ENCODE measurements around the gene LBR. TPM values are rescaled to one million over a fixed set of nuclear protein-coding genes. Genes with fewer than 3 reads are reported as not detected.

LBR gene
- total and polyA plus RNA-seq, 2 of the 4 experiments (the other 2 are of a cell fraction) = 21.3 to 24.9 TPM

- no CpG with 5 or more reads among the region's 3 CpGs for WGBS, 2 experiments (ENCODE audit: extremely low coverage in 2 of 2, insufficient read length in 1 of 2)
- H3K27me3 ChIP-seq (ENCODE audit: control insufficient read depth, insufficient read depth, low read length) = 0 out of 2 replicates have a peak, but pooled peaks cover 1% of the 10 kb centered on the region
- TF ChIP-seq ELK1 (IDR thresholded peaks at IDR 0.05; ENCODE audit: borderline replicate concordance, low read depth, low read length) (no peak), MAZ (IDR thresholded peaks at IDR 0.05; ENCODE audit: borderline replicate concordance, low read depth, low read length) (no peak), RCOR1 (IDR thresholded peaks at IDR 0.05; ENCODE audit: insufficient replicate concordance, low read length) (no peak), FOS (IDR thresholded peaks at IDR 0.05; ENCODE audit: low read depth, low read length) (no peak), POLR2A (IDR thresholded peaks at IDR 0.05; ENCODE audit: low read depth, low read length) (no peak), USF2 (IDR thresholded peaks at IDR 0.05; ENCODE audit: low read depth, low read length) (no peak), MXI1 (IDR thresholded peaks at IDR 0.05; ENCODE audit: borderline replicate concordance, low read depth, low read length) (no peak), CHD1 (IDR thresholded peaks at IDR 0.05; ENCODE audit: low read depth, low read length) (no peak), SMC3 (IDR thresholded peaks at IDR 0.05; ENCODE audit: low read depth, low read length) (no peak), BHLHE40 (IDR thresholded peaks at IDR 0.05; ENCODE audit: low read depth, low read length) (no peak), MAFK (IDR thresholded peaks at IDR 0.05; ENCODE audit: low read depth, low read length) (no peak), NFE2L2 (IDR thresholded peaks at IDR 0.05; ENCODE audit: low read depth, low read length) (no peak), RAD21 (IDR thresholded peaks at IDR 0.05; ENCODE audit: low read length) (no peak), RFX5 (IDR thresholded peaks at IDR 0.05; ENCODE audit: low read depth, low read length) (no peak), CEBPB (IDR thresholded peaks at IDR 0.05; ENCODE audit: low read depth, low read length) (no peak)
- no peak overlapping the region for H2BK15ac ChIP-seq (ENCODE audit: low read depth, low read length)
- H3K36me3 ChIP-seq (ENCODE audit: control insufficient read depth, insufficient read depth, low read length) = no peaks in the 10 kb centered on the region
- POLR2A ChIA-PET (ENCODE audit: unreplicated experiment) = no interaction called here
- H2BK20ac ChIP-seq (ENCODE audit: low read depth, low read length) = no peak overlapping the region
- H3K9ac ChIP-seq (ENCODE audit: low read depth, low read length) = no peak overlapping the region
- H4K91ac ChIP-seq (ENCODE audit: insufficient read depth, low read depth, low read length) = no peak overlapping the region
- in situ Hi-C loops (cut with MboI; ENCODE audit: low sequenced_read_pairs) (no loop called here), intact Hi-C loops (cut with micrococcal nuclease) (no loop called here), dilution Hi-C loops (cut with HindIII; ENCODE audit: low sequenced_read_pairs, unreplicated experiment) (no loop called here)
- CTCF ChIA-PET = no interaction called here
- H3K9me3 ChIP-seq (ENCODE audit: control insufficient read depth, insufficient read depth, low read length) = no peaks in the 10 kb centered on the region
- no peaks in the 10 kb centered on the region for H3K4me1 ChIP-seq (ENCODE audit: control insufficient read depth, insufficient read depth, low read length)
- H3K9me1 ChIP-seq (ENCODE audit: insufficient read depth, low read length) = no peaks in the 10 kb centered on the region
- H3K56ac ChIP-seq (ENCODE audit: extremely low read depth, insufficient read depth, low read length) = no peak overlapping the region
- no peak overlapping the region for H3K14ac ChIP-seq (replicated peaks; ENCODE audit: low read depth, low read length)
- H4K5ac ChIP-seq (ENCODE audit: low read depth, low read length) = no peak overlapping the region
- no peak overlapping the region for H3K4me3 ChIP-seq (ENCODE audit: insufficient read depth, low read depth, low read length)
- DNase-seq (no peak), ATAC-seq (ENCODE audit: low read depth) (no peak)
- no peak overlapping the region for H3K18ac ChIP-seq (ENCODE audit: low read depth, low read length)
- no peak overlapping the region for H4K8ac ChIP-seq (ENCODE audit: low read depth in 2 of 2, low read length in 2 of 2)
- H2BK120ac ChIP-seq (ENCODE audit: low read depth, low read length) = no peak overlapping the region
- no peak overlapping the region for H2BK5ac ChIP-seq (ENCODE audit: low read depth, low read length, poor library complexity, severe bottlenecking)
- H3K27ac ChIP-seq (ENCODE audit: insufficient read depth, low read length) = no peak overlapping the region
- H3K79me1 ChIP-seq (ENCODE audit: low read depth in 1 of 2, low read length in 2 of 2) = no peaks in the 10 kb centered on the region
- no peak overlapping the region for H3K4me2 ChIP-seq (ENCODE audit: low read depth, low read length)
- no peaks in the 10 kb centered on the region for H4K20me1 ChIP-seq (ENCODE audit: insufficient read depth, low read length)
- H3K4ac ChIP-seq (ENCODE audit: low read depth, low read length) = no peak overlapping the region
- H2AK5ac ChIP-seq (ENCODE audit: low read depth, low read length) = no peak overlapping the region
- BruUV-seq (replicated peaks) = no TSS peak
- H3K23ac ChIP-seq (ENCODE audit: low read depth, low read length) = no peak overlapping the region
- no peak overlapping the region for H2AFZ ChIP-seq (replicated peaks; ENCODE audit: low read length, poor library complexity)
- H2AK9ac ChIP-seq (replicated peaks; ENCODE audit: low read depth, low read length, poor library complexity) = no peak overlapping the region
These were observed 72.9 kb downstream of the LBR start for GRCh38 chr1:225354906-225355305.

Measured in IMR-90 (cell line).